HG03378 (cell line): ENCODE results near the gene PAIP2B.
A peak's percentile ranks its signal among the peaks of the same experiment; 100 is the strongest.
"Not testable (repeated sequence)": the region's sequence is repeated elsewhere in the genome, so short reads cannot be mapped to it uniquely, and the experiment has no call there.

Experiments
- ATAC-seq: cut with Tn5 transposase; IDR thresholded peaks from one replicate; pipeline ENCODE4 v1.9.1; 2021; ENCODE audit warnings: mild to moderate bottlenecking, moderate library complexity; ENCODE audit not compliant: unreplicated experiment

PAIP2B gene

GRCh38 chr2:71226965-71227560 lies at the start of gene PAIP2B:
Gene PAIP2B (minus strand): TSS chr2:71227103. CDS start chr2:71202589, 24,514 bp downstream.
- peak; percentile 99 for ATAC-seq

GRCh38 chr2:71275939-71276310 lies 49.0 kb upstream of the PAIP2B start:
- ATAC-seq, result peak; percentile 25

- ATAC-seq, result no peak
Measured at GRCh38 chr2:71269511-71270090, 42.7 kb upstream of the PAIP2B start.

- no peak for ATAC-seq
Measured at GRCh38 chr2:71263386-71263785, 36.5 kb upstream of the PAIP2B start.

- ATAC-seq, result no peak
Measured at GRCh38 chr2:71261534-71261933, 34.6 kb upstream of the PAIP2B start.

- ATAC-seq, result no peak
Measured at GRCh38 chr2:71256421-71256820, 29.5 kb upstream of the PAIP2B start.

GRCh38 chr2:71254776-71255175 lies 27.9 kb upstream of the PAIP2B start:
- ATAC-seq, result no peak

- no peak for ATAC-seq
Measured at GRCh38 chr2:71254078-71254477, 27.2 kb upstream of the PAIP2B start.

GRCh38 chr2:71253476-71253875 lies 26.6 kb upstream of the PAIP2B start:
- ATAC-seq, result no peak

- ATAC-seq, result no peak
Measured at GRCh38 chr2:71252862-71253261, 26.0 kb upstream of the PAIP2B start.

GRCh38 chr2:71250935-71251334 lies 24.0 kb upstream of the PAIP2B start:
- ATAC-seq, result no peak

GRCh38 chr2:71244302-71244660 lies 17.4 kb upstream of the PAIP2B start:
- no peak for ATAC-seq

GRCh38 chr2:71243634-71244301 lies 16.9 kb upstream of the PAIP2B start:
- no peak for ATAC-seq

- no peak for ATAC-seq
Measured at GRCh38 chr2:71240794-71241193, 13.9 kb upstream of the PAIP2B start.

GRCh38 chr2:71238089-71238488 lies 11.2 kb upstream of the PAIP2B start:
- no peak for ATAC-seq

- no peak for ATAC-seq
Measured at GRCh38 chr2:71235930-71236587, 9.2 kb upstream of the PAIP2B start.

GRCh38 chr2:71233072-71233471 lies 6.2 kb upstream of the PAIP2B start:
- ATAC-seq, result not testable (repeated sequence)

- ATAC-seq, result no peak
Measured at GRCh38 chr2:71226096-71226964, 573 bp downstream of the PAIP2B start.

- no peak for ATAC-seq
Measured at GRCh38 chr2:71224935-71225334, 2.0 kb downstream of the PAIP2B start.

GRCh38 chr2:71224457-71224856 lies 2.4 kb downstream of the PAIP2B start:
- ATAC-seq, result no peak

GRCh38 chr2:71223767-71224333 lies 3.1 kb downstream of the PAIP2B start:
- no peak for ATAC-seq
